GM12801 (cell line): ENCODE results near the gene MCC.

Source experiments
- CTCF ChIP-seq: IDR thresholded peaks from one replicate; pipeline ENCODE4 v1.5.1; 2011; ENCODE audit warnings: control low read depth; ENCODE audit not compliant: insufficient read length; ENCODE audit errors: extremely low read depth

Gene MCC

GRCh38 chr5:113057557-113057984, 430.7 kb downstream of the MCC start:
- TF ChIP-seq CTCF: no peak

- TF ChIP-seq CTCF: no peak
Measured at GRCh38 chr5:113056988-113057387, 431.3 kb downstream of the MCC start.

GRCh38 chr5:113054899-113055298, 433.4 kb downstream of the MCC start:
- no peak for TF ChIP-seq CTCF

- no peak for TF ChIP-seq CTCF
Measured at GRCh38 chr5:113053511-113053995, 434.7 kb downstream of the MCC start.

GRCh38 chr5:113052041-113052795, 436.0 kb downstream of the MCC start:
- no peak for TF ChIP-seq CTCF

- TF ChIP-seq CTCF: no peak
Measured at GRCh38 chr5:113050721-113051382, 437.4 kb downstream of the MCC start.

- no peak for TF ChIP-seq CTCF
Measured at GRCh38 chr5:113048931-113049330, 439.3 kb downstream of the MCC start.
